ENCODE results near the gene ITPR3. TPM values are rescaled to one million over a fixed set of nuclear protein-coding genes. Genes with fewer than 3 reads are reported as not detected.

The ITPR3 gene
- total and polyA plus RNA-seq, 2 of the 13 experiments (the other 11 are each of a cell fraction or from before 2014, with no cell fraction given) = 3.8 to 21.4 TPM

DNA sequence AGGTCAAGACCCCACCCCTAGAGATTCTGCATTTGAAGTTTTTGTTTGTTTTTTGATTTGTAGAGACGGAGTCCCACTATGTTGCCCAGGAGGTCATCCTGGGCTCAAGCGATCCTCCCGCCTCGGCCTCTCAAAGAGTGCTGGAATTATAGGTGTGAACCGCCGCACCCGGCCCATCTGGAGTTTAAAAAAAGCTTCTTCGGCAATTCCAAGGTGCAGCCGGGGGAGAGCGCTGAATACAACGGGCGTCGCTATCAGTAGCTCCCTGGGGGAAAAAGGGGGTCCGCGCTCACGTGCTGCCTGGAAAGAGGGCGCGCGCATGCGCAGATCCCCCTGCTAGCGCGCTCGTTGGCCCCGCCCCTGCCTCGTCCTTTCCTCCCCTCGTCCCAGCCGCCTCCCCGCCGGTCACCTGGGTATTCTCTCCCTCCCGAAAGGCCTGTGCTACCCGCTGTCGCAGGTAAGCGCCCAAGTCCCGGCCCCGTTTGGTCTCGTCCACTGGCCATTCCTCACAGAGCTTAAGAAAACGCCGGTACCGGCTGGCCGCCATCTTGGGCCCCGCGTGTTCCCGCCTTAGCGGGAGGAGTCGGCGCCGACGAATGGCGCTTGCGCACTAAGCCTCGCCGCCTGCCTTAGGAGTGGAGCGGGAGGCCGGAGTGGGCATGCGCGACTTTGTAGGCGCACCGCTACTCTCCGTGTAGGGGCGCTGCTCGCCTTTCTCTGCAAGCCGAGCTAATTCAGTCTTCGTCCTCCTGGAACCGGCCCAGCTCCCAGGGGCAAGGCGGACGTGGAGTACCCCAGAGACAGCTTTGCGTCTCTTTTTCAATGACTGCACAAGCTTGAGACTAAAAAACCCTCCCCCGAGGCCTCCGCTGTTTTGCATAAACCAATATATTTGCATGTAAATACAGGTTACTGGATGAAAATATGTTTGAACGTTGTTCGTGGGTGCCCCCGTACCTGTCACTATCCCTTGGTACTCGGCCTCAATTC is 90.3 kb downstream of the ITPR3 start, which contains the start of gene UQCC2 (continued):
- TF ChIP-seq SOX13 (IDR thresholded peaks at IDR 0.05) = no peak
- TF ChIP-seq SOX13 (CRISPR knock-in tag; conservative IDR thresholded peaks at IDR 0.05 in 1 of 2, IDR thresholded peaks at IDR 0.05 in 1 of 2) = no peak; a peak in 1 of 4 replicates
- no peak for TF ChIP-seq PRMT3 (CRISPR knock-in tag; IDR thresholded peaks at IDR 0.05; ENCODE audit: borderline replicate concordance, low read depth)
- TF ChIP-seq KLF13 (CRISPR knock-in tag; IDR thresholded peaks at IDR 0.05) = no peak
- peak; percentile 64; the same call in 1 of the 2 replicates for TF ChIP-seq HES4 (CRISPR knock-in tag; IDR thresholded peaks at IDR 0.05; ENCODE audit: borderline replicate concordance)
- no peak for TF ChIP-seq ZNF207 (IDR thresholded peaks at IDR 0.05; ENCODE audit: borderline replicate concordance)
- peak; percentile 40 for TF ChIP-seq SMC3 (IDR thresholded peaks at IDR 0.05; ENCODE audit: low read length)
- no peak; the same call in 1 of the 2 replicates for TF ChIP-seq MTF2 (CRISPR knock-in tag; IDR thresholded peaks at IDR 0.05; ENCODE audit: borderline replicate concordance)
- TF ChIP-seq, protein P1, sequence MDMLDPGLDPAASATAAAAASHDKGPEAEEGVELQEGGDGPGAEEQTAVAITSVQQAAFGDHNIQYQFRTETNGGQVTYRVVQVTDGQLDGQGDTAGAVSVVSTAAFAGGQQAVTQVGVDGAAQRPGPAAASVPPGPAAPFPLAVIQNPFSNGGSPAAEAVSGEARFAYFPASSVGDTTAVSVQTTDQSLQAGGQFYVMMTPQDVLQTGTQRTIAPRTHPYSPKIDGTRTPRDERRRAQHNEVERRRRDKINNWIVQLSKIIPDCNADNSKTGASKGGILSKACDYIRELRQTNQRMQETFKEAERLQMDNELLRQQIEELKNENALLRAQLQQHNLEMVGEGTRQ (IDR thresholded peaks at IDR 0.05; ENCODE audit: low read depth, low read length) = peak; percentile 75
- TF ChIP-seq, protein P1 (CRISPR knock-in tag; IDR thresholded peaks at IDR 0.05; ENCODE audit: borderline replicate concordance) = peak; percentile 88
- peak; percentile 73 for TF ChIP-seq ZFY (CRISPR knock-in tag; IDR thresholded peaks at IDR 0.05)
- TF ChIP-seq PAX8 (CRISPR knock-in tag; IDR thresholded peaks at IDR 0.05; ENCODE audit: borderline replicate concordance) = peak; percentile 99; the same call in 1 of the 2 replicates
- peak; percentile 84; the same call in 1 of the 2 replicates for TF ChIP-seq KLF15 (CRISPR knock-in tag; IDR thresholded peaks at IDR 0.05; ENCODE audit: borderline replicate concordance)
- no peak; the same call in 1 of the 2 replicates for TF ChIP-seq NR1H2 (CRISPR knock-in tag; IDR thresholded peaks at IDR 0.05; ENCODE audit: borderline replicate concordance, low read depth)
- TF ChIP-seq HCFC1 (IDR thresholded peaks at IDR 0.05; ENCODE audit: low read depth, low read length) = peak; percentile 21; the same call in 1 of the 2 replicates
- TF ChIP-seq, protein P2, sequence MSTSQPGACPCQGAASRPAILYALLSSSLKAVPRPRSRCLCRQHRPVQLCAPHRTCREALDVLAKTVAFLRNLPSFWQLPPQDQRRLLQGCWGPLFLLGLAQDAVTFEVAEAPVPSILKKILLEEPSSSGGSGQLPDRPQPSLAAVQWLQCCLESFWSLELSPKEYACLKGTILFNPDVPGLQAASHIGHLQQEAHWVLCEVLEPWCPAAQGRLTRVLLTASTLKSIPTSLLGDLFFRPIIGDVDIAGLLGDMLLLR (CRISPR knock-in tag; IDR thresholded peaks at IDR 0.05) = peak; percentile 70
- TF ChIP-seq ZNF766 (CRISPR knock-in tag; IDR thresholded peaks at IDR 0.05; ENCODE audit: borderline replicate concordance) = peak; percentile 28; the same call in 1 of the 2 replicates
- TF ChIP-seq MAZ (IDR thresholded peaks at IDR 0.05; ENCODE audit: borderline replicate concordance, low read depth, low read length) = peak; percentile 61; the same call in 1 of the 2 replicates
- TF ChIP-seq MAZ (CRISPR knock-in tag; IDR thresholded peaks at IDR 0.05; ENCODE audit: low read depth) = peak; percentile 93
- no peak for TF ChIP-seq ZNF10 (CRISPR knock-in tag; IDR thresholded peaks at IDR 0.05; ENCODE audit: borderline replicate concordance, low read depth)
- no peak for TF ChIP-seq HNRNPL (IDR thresholded peaks at IDR 0.05; ENCODE audit: low read depth, low read length)
- TF ChIP-seq AKAP8 (CRISPR knock-in tag; IDR thresholded peaks at IDR 0.05) = no peak
- peak; percentile 84; the same call in 1 of the 2 replicates for TF ChIP-seq NFATC3 (CRISPR knock-in tag; IDR thresholded peaks at IDR 0.05)
- TF ChIP-seq, protein P3, sequence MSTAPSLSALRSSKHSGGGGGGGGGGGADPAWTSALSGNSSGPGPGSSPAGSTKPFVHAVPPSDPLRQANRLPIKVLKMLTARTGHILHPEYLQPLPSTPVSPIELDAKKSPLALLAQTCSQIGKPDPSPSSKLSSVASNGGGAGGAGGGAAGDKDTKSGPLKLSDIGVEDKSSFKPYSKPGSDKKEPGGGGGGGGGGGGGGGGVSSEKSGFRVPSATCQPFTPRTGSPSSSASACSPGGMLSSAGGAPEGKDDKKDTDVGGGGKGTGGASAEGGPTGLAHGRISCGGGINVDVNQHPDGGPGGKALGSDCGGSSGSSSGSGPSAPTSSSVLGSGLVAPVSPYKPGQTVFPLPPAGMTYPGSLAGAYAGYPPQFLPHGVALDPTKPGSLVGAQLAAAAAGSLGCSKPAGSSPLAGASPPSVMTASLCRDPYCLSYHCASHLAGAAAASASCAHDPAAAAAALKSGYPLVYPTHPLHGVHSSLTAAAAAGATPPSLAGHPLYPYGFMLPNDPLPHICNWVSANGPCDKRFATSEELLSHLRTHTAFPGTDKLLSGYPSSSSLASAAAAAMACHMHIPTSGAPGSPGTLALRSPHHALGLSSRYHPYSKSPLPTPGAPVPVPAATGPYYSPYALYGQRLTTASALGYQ (CRISPR knock-in tag; IDR thresholded peaks at IDR 0.05) = 0 out of 2 replicates have a peak, but pooled peaks have one; percentile 3
- TF ChIP-seq ZNF569 (CRISPR knock-in tag; IDR thresholded peaks at IDR 0.05; ENCODE audit: borderline replicate concordance) = no peak

Measured in HepG2 (cell line).